Adrenal gland (tissue), 5 donors: Measurements from ENCODE around the gene DCBLD1.

Experiments used
- POLR2A ChIP-seq, 2 donors: fragments of 450-650 bp; IDR thresholded peaks; one replicate each; pipeline ENCODE4 v1.6.1; 2017; ENCODE audit warnings: antibody characterized with exemption in 2 of 2, mild to moderate bottlenecking in 2 of 2, moderate library complexity in 1 of 2
- TF ChIP-seq, protein P1 (sequence below), 6 experiments: fragments of 450-650 bp in 4 of 6; fragments of 200-600 bp in 2 of 6; sonication (generic) in 1 of 6; IDR thresholded peaks; 1 replicate in 5 of 6; 2 replicates in 1 of 6; pipeline versions ENCODE4 v1.5.1 to v1.8.0; 2016 to 2021; ENCODE audit warnings: antibody characterized with exemption in 6 of 6, mild to moderate bottlenecking in 2 of 6, moderate library complexity in 1 of 6
- donor health status: DM: no; HTN: no; CAD: no.

DNA sequence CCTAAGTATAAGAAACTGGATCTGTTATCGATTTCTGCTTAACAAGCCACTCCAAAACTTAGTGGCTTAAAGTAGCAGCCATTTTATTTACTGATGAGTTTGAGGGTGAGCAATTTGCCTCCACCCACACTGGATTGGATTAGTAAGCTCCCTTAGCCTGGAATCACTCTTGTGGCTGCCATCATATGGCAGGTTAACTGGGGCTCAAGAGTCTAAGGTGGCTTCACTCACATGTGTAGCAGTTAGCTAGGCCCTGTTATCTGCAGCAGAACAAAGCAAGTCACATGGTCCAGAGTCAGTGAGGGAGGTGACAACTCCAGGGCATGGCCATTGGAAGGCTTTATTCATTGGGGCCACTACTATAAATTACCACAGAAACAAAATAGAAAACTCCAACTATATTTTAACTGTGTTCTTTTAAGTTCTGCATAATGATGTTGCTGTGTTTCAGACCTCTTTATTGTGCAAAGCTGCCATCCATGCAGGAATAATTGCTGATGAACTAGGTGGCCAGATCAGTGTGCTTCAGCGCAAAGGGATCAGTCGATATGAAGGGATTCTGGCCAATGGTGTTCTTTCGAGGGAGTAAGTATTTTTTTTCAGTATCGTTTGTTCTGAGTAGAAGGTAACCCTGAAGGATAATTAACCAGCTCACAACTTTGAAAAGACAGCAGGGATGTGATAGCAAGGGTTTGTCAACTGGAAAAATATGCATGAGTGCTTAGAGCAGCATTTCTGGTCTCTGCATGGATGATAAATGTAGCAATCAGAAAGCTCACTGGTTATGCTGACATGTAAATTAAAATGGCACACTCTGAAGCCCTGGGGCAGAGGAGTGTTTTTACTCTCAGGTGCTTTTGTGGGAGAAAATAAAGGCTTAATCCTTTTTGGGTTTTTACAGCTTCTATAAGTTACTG lies 49.6 kb downstream of the DCBLD1 start:
- TF ChIP-seq, protein P1, sequence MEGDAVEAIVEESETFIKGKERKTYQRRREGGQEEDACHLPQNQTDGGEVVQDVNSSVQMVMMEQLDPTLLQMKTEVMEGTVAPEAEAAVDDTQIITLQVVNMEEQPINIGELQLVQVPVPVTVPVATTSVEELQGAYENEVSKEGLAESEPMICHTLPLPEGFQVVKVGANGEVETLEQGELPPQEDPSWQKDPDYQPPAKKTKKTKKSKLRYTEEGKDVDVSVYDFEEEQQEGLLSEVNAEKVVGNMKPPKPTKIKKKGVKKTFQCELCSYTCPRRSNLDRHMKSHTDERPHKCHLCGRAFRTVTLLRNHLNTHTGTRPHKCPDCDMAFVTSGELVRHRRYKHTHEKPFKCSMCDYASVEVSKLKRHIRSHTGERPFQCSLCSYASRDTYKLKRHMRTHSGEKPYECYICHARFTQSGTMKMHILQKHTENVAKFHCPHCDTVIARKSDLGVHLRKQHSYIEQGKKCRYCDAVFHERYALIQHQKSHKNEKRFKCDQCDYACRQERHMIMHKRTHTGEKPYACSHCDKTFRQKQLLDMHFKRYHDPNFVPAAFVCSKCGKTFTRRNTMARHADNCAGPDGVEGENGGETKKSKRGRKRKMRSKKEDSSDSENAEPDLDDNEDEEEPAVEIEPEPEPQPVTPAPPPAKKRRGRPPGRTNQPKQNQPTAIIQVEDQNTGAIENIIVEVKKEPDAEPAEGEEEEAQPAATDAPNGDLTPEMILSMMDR (IDR thresholded peaks at IDR 0.05): no peak
- no peak for TF ChIP-seq POLR2A (IDR thresholded peaks at IDR 0.05)
